Measurements from ENCODE around the gene CA5A. TPM values are rescaled to one million over a fixed set of nuclear protein-coding genes. Genes with fewer than 3 reads are reported as not detected.
A peak's percentile ranks its signal among the peaks of the same experiment; 100 is the strongest.

The CA5A gene
- total RNA-seq, 1 donor from 2014 or later: not detected

GRCh38 chr16:87927195-87927562 lies 9.2 kb downstream of the CA5A start:
- no peak for ATAC-seq (ENCODE audit: low read depth)
- DNase-seq: no peak
- TF ChIP-seq, protein P1, sequence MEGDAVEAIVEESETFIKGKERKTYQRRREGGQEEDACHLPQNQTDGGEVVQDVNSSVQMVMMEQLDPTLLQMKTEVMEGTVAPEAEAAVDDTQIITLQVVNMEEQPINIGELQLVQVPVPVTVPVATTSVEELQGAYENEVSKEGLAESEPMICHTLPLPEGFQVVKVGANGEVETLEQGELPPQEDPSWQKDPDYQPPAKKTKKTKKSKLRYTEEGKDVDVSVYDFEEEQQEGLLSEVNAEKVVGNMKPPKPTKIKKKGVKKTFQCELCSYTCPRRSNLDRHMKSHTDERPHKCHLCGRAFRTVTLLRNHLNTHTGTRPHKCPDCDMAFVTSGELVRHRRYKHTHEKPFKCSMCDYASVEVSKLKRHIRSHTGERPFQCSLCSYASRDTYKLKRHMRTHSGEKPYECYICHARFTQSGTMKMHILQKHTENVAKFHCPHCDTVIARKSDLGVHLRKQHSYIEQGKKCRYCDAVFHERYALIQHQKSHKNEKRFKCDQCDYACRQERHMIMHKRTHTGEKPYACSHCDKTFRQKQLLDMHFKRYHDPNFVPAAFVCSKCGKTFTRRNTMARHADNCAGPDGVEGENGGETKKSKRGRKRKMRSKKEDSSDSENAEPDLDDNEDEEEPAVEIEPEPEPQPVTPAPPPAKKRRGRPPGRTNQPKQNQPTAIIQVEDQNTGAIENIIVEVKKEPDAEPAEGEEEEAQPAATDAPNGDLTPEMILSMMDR (IDR thresholded peaks at IDR 0.05): no peak
- Mint-ChIP-seq H3K9me3 (no peaks in the 10 kb centered on the region), H3K27ac (no peak overlapping the region), H3K27me3 (peaks cover under 1% of the 10 kb centered on the region), H3K36me3 (ENCODE audit: low read depth) (no peaks in the 10 kb centered on the region), H3K4me1 (peaks cover 35% of the 10 kb centered on the region), H3K4me3 (no peak overlapping the region)
- POLR2A ChIA-PET: interaction anchor here (1.4 to 4.2 kb wide), 4 partner anchors 22 to 161 kb away, joined by 3 to 36 read pairs (median 4); partner anchors contain the start of genes BANP and KLHDC4
- CTCF ChIA-PET: interaction anchor here (1.1 to 1.7 kb wide), 2 partner anchors 9 to 511 kb away, joined by 3 read pairs; partner anchors contain the start of gene CA5A
- intact Hi-C loops (cut with micrococcal nuclease): loop anchor here (10.0 kb wide), 1 partner anchor 118 kb away; no protein-coding TSS in a partner anchor

DNA sequence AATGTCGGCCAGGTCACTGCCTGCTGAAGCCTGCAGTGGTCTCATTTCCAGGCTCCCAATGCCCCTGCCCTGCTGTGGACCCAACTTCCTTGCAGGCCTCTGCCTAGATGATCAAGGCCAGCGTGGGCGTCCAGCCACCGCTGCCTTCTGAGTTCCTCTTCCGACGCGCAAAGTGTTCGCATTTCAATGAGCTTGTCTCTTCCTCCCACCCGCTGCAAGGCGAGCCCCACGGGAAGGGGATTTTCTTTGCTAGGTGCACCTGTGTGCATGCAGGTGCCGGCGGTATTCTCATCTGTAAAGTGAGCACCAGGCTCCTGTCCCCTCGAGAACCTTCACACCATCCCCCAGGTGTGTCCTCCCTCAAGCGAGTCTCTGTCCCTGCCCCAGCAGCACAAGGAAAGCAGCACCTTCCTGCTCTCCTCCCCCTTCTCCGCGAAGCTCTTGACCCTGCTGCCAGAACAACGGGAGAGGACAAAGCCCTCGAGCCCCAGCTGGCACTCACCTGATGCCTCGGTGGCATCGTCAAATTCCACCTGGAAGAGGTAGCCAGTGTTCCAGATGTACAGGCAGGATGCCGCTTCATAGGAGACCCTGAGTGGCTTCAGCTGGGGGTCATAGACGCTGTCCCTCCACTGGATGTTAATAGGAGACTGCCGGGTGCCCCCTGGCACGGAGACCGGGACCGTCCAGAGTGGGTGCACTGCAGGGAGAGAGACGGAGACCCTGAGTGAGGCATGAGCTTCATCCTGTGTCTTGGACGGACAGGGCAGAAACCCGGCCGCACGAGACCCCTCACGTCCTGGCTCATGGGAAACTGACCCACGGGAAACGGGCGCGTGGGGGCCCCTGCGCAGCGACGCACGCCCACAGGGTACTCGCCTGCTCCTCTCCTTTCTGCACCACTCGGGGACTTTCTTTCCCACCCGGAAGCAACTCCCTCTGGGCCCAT lies 9.8 kb downstream of the CA5A start:
- TF ChIP-seq, protein P1 (IDR thresholded peaks at IDR 0.05): no peak
- ATAC-seq (ENCODE audit: low read depth) (peak; percentile 60), DNase-seq (peak; percentile 52)
- Mint-ChIP-seq H3K4me3 (peak overlapping the region; percentile 70), H3K27ac (peak overlapping the region; percentile 62), H3K9me3 (no peaks in the 10 kb centered on the region), H3K27me3 (peaks cover 3% of the 10 kb centered on the region), H3K36me3 (ENCODE audit: low read depth) (no peaks in the 10 kb centered on the region), H3K4me1 (peaks cover 35% of the 10 kb centered on the region)
- ChIA-PET CTCF (interaction anchor here (1.0 to 1.7 kb wide), 3 partner anchors 10 to 511 kb away, joined by 3 read pairs; partner anchors contain the start of gene CA5A), POLR2A (interaction anchor here (0.7 to 4.2 kb wide), 7 partner anchors 19 to 161 kb away, joined by 3 to 36 read pairs (median 5); partner anchors contain the start of genes BANP and KLHDC4)
- intact Hi-C loops (cut with micrococcal nuclease): loop anchor here (10.0 kb wide), 1 partner anchor 118 kb away; no protein-coding TSS in a partner anchor

DNA sequence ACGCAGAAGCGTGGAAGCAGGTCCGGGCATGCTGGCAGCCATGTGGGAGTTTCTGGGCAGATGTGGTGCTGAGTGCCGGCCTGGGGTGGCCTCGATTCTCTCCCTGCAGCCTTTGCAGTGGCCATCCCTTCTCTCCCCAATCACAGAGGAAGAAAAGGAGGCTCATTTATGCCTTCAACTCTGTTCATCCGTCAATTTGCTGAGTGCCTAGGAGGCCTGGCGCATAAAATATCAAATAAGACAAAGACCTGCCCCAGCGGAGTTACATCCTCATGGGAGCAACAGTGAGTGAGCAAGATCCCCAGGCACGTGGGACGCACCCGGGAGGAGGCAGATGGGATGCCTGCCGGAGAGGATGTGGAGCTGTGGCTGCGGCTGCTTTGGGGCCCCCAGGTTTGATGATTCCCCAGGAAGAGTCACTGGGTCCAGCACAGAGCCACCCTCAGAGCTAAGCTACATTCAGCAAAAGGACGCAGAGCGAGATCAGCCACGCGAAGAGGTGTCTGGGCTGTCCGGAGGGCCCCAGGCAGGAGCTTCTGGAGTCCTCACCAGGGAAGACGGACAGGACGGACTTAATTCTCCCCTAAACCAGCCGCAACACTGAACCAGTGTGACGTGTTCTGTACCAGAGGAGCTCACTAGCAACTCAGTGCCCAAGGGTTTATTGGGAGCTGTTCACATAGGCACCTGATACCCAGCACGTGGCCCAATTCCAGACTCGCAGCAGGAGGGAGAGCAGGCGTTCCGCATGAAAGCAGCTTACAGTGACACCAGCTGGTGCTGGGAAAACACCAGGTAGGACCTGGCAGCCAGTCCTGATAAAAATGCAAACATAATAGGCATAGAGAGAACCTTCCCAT lies 11.3 kb downstream of the CA5A start:
- intact Hi-C loops (cut with micrococcal nuclease): loop anchor here (1.0 to 10.0 kb wide), 3 partner anchors 26 to 146 kb away; partner anchors contain the start of gene BANP
- Mint-ChIP-seq H3K4me3 (peak overlapping the region; percentile 64), H3K9me3 (no peaks in the 10 kb centered on the region), H3K27me3 (peaks cover 3% of the 10 kb centered on the region), H3K27ac (peak overlapping the region; percentile 70), H3K4me1 (peaks cover 35% of the 10 kb centered on the region), H3K36me3 (ENCODE audit: low read depth) (no peaks in the 10 kb centered on the region)
- ChIA-PET CTCF (interaction anchor here (0.6 to 2.1 kb wide), 6 partner anchors 11 to 511 kb away, joined by 3 to 10 read pairs (median 4); no protein-coding TSS in a partner anchor), POLR2A (interaction anchor here (0.6 to 4.2 kb wide), 13 partner anchors 20 to 159 kb away, joined by 3 to 36 read pairs (median 5); partner anchors contain the start of genes BANP, KLHDC4 and SLC7A5)
- TF ChIP-seq, protein P1 (IDR thresholded peaks at IDR 0.05): no peak
- ATAC-seq (ENCODE audit: low read depth) (no peak), DNase-seq (no peak)

GRCh38 chr16:87924041-87924810 lies 12.1 kb downstream of the CA5A start:
- peak overlapping the region; percentile 64 for H3K4me3 Mint-ChIP-seq

More at GRCh38 chr16:87924041-87924810, 12.1 kb downstream of the CA5A start:
- POLR2A ChIA-PET: interaction anchor here (0.6 to 4.2 kb wide), 14 partner anchors 21 to 159 kb away, joined by 3 to 36 read pairs (median 5); partner anchors contain the start of genes BANP, KLHDC4 and SLC7A5
- Mint-ChIP-seq H3K4me1 (peaks cover 35% of the 10 kb centered on the region), H3K27ac (peak overlapping the region; percentile 70), H3K9me3 (no peaks in the 10 kb centered on the region), H3K36me3 (ENCODE audit: low read depth) (no peaks in the 10 kb centered on the region), H3K27me3 (peaks cover 3% of the 10 kb centered on the region)
- CTCF ChIA-PET: interaction anchor here (0.6 to 2.1 kb wide), 5 partner anchors 14 to 512 kb away, joined by 3 to 10 read pairs (median 4); no protein-coding TSS in a partner anchor
- intact Hi-C loops (cut with micrococcal nuclease): loop anchor here (1.0 to 10.0 kb wide), 3 partner anchors 27 to 145 kb away; partner anchors contain the start of gene BANP
- ATAC-seq (ENCODE audit: low read depth) (peak; percentile 81), DNase-seq (peak; percentile 61)
- TF ChIP-seq, protein P1 (IDR thresholded peaks at IDR 0.05): no peak

Data from activated B cell treated with CpG ODN at 0.5 μM for 24 hours (primary cell).